H9 (cell line): ENCODE measurements around the gene SOX18. TPM values are rescaled to one million over a fixed set of nuclear protein-coding genes. Genes with fewer than 3 reads are reported as not detected.

Experiments used
- DNase-seq: peaks from one replicate; pipeline ENCODE4 v3.0.0-alpha.2; 2017
- H2AFZ ChIP-seq: one replicate; pipeline ENCODE4 v1.6.1; 2013; ENCODE audit warnings: mild to moderate bottlenecking, low read length, control low read depth, moderate library complexity
- H2AK5ac ChIP-seq: 2 replicates; pipeline ENCODE4 v1.6.1; 2013; ENCODE audit warnings: low read length, control low read depth, mixed read lengths; ENCODE audit not compliant: insufficient read length
- H2BK120ac ChIP-seq: one replicate; pipeline ENCODE4 v1.6.1; 2013; ENCODE audit warnings: low read depth, mild to moderate bottlenecking, low read length, control low read depth, inconsistent platforms; ENCODE audit not compliant: poor library complexity, severe bottlenecking
- H2BK12ac ChIP-seq: 2 replicates; pipeline ENCODE4 v1.6.1; 2013; ENCODE audit warnings: low read length, control low read depth, mixed read lengths, low read depth; ENCODE audit not compliant: insufficient read length
- H2BK15ac ChIP-seq: 2 replicates; pipeline ENCODE4 v1.6.1; 2013; ENCODE audit warnings: low read depth, low read length, control low read depth
- H2BK20ac ChIP-seq: one replicate; pipeline ENCODE4 v1.6.1; 2013; ENCODE audit warnings: low read depth, mild to moderate bottlenecking, low read length, control low read depth, inconsistent platforms; ENCODE audit not compliant: poor library complexity, severe bottlenecking
- H2BK5ac ChIP-seq: 2 replicates; pipeline ENCODE4 v1.6.1; 2013; ENCODE audit warnings: low read length, control low read depth, mixed read lengths; ENCODE audit not compliant: insufficient read length
- H3K14ac ChIP-seq: 2 replicates; pipeline ENCODE4 v1.6.1; 2013; ENCODE audit warnings: low read length, control low read depth; ENCODE audit not compliant: insufficient read depth
- H3K18ac ChIP-seq: 2 replicates; pipeline ENCODE4 v1.6.1; 2013; ENCODE audit warnings: low read depth, mild to moderate bottlenecking, mixed read lengths, low read length, control low read depth; ENCODE audit not compliant: insufficient read length
- H3K23ac ChIP-seq: 2 replicates; pipeline ENCODE4 v1.6.1; 2013; ENCODE audit warnings: low read length, control low read depth, mixed read lengths, low read depth; ENCODE audit not compliant: insufficient read length
- H3K23me2 ChIP-seq: 2 replicates; pipeline ENCODE4 v1.6.1; 2013; ENCODE audit warnings: low read depth, mild to moderate bottlenecking, mixed read lengths, low read length, control low read depth; ENCODE audit not compliant: insufficient read length, poor library complexity, severe bottlenecking
- H3K27ac ChIP-seq: 2 replicates; pipeline ENCODE4 v1.5.1; 2013; ENCODE audit warnings: low read length, control low read depth, mixed read lengths, low read depth; ENCODE audit not compliant: insufficient read length
- H3K27me3 ChIP-seq: 2 replicates; pipeline ENCODE4 v1.6.1; 2013; ENCODE audit warnings: low read length, control low read depth, inconsistent platforms; ENCODE audit not compliant: insufficient read depth
- H3K4ac ChIP-seq: 2 replicates; pipeline ENCODE4 v1.6.1; 2013; ENCODE audit warnings: low read depth, mild to moderate bottlenecking, control low read depth, inconsistent platforms, low read length, moderate library complexity
- H3K4me1 ChIP-seq: 2 replicates; pipeline ENCODE4 v1.6.1; 2013; ENCODE audit warnings: low read length, control low read depth, inconsistent platforms; ENCODE audit not compliant: insufficient read depth
- H3K4me2 ChIP-seq: 2 replicates; pipeline ENCODE4 v1.6.1; 2013; ENCODE audit warnings: low read length, control low read depth, mixed read lengths; ENCODE audit not compliant: insufficient read length, insufficient read depth
- H3K56ac ChIP-seq: 2 replicates; pipeline ENCODE4 v1.6.1; 2013; ENCODE audit warnings: low read depth, mild to moderate bottlenecking, mixed read lengths, low read length, control low read depth; ENCODE audit not compliant: insufficient read length
- H3K79me1 ChIP-seq: 2 replicates; pipeline ENCODE4 v1.6.1; 2013; ENCODE audit warnings: low read depth, mild to moderate bottlenecking, moderate library complexity, low read length, control low read depth, inconsistent platforms; ENCODE audit not compliant: insufficient read depth, poor library complexity, severe bottlenecking
- H3K79me2 ChIP-seq: 2 replicates; pipeline ENCODE4 v1.6.1; 2013; ENCODE audit warnings: low read length, control low read depth, inconsistent platforms; ENCODE audit not compliant: insufficient read depth
- H3K9ac ChIP-seq: 2 replicates; pipeline ENCODE4 v1.6.1; 2013; ENCODE audit warnings: low read length, control low read depth, mixed read lengths; ENCODE audit not compliant: insufficient read length; ENCODE audit errors: extremely low read depth
- H3K9me3 ChIP-seq: one replicate; pipeline ENCODE4 v1.6.1; 2013; ENCODE audit warnings: low read depth, low read length, inconsistent platforms; ENCODE audit not compliant: control insufficient read depth
- H3T11ph ChIP-seq: one replicate; pipeline ENCODE4 v1.6.1; 2013; ENCODE audit warnings: mild to moderate bottlenecking, low read length, control low read depth, inconsistent platforms
- H4K20me1 ChIP-seq: one replicate; pipeline ENCODE4 v1.6.1; 2013; ENCODE audit not compliant: control insufficient read depth, insufficient read length, insufficient read depth
- H4K5ac ChIP-seq: 2 replicates; pipeline ENCODE4 v1.6.1; 2013; ENCODE audit warnings: low read depth, mild to moderate bottlenecking, mixed read lengths, low read length, control low read depth; ENCODE audit not compliant: insufficient read length
- H4K8ac ChIP-seq: replicated peaks from 2 replicates; pipeline ENCODE4 v1.6.1; 2013; ENCODE audit warnings: low read length, control low read depth, mixed read lengths, low read depth; ENCODE audit not compliant: insufficient read length
- H4K91ac ChIP-seq: 2 replicates; pipeline ENCODE4 v1.6.1; 2013; ENCODE audit warnings: low read depth, mild to moderate bottlenecking, moderate library complexity, mixed read lengths, low read length, control low read depth; ENCODE audit not compliant: insufficient read length
- H3K27ac Mint-ChIP-seq, 3 experiments: 2 replicates in 2 of 3; 3 replicates in 1 of 3; pipeline ENCODE4 v1.8.0; 2020 to 2021; ENCODE audit warnings: mixed read lengths in 3 of 3, mild to moderate bottlenecking in 1 of 3, moderate library complexity in 1 of 3
- H3K27me3 Mint-ChIP-seq: 2 replicates; pipeline ENCODE4 v1.8.0; 2021; ENCODE audit warnings: low read depth, mild to moderate bottlenecking, moderate library complexity, mixed read lengths
- H3K36me3 Mint-ChIP-seq, 3 experiments: 2 replicates in 2 of 3; 3 replicates in 1 of 3; pipeline ENCODE4 v1.8.0; 2020 to 2021; ENCODE audit warnings: low read depth in 3 of 3, mixed read lengths in 3 of 3; ENCODE audit not compliant: insufficient read depth in 1 of 3
- H3K4me1 Mint-ChIP-seq, 2 experiments: 2 replicates each; pipeline ENCODE4 v1.8.0; 2020; ENCODE audit warnings: mixed read lengths in 2 of 2
- H3K4me3 Mint-ChIP-seq, 2 experiments: 2 replicates in 1 of 2; 3 replicates in 1 of 2; pipeline ENCODE4 v1.8.0; 2020 to 2021; ENCODE audit warnings: mild to moderate bottlenecking in 2 of 2, mixed read lengths in 2 of 2, moderate library complexity in 1 of 2
- H3K9me3 Mint-ChIP-seq, 2 experiments: 2 replicates in 1 of 2; 3 replicates in 1 of 2; pipeline ENCODE4 v1.8.0; 2020; ENCODE audit warnings: mild to moderate bottlenecking in 2 of 2, mixed read lengths in 2 of 2, moderate library complexity in 1 of 2
- CTCF ChIP-seq: fragments of 200-600 bp; sonication (generic); conservative IDR thresholded peaks from 3 replicates; pipeline ENCODE4 v1.8.0; 2021; ENCODE audit warnings: antibody characterized with exemption, mild to moderate bottlenecking
- WGBS: extraction: QIAGEN DNeasy Blood & Tissue Kit; methylation state at CpG from one replicate; pipeline ENCODE4 v1.1.7; 2013; ENCODE audit warnings: missing lambda C conversion rate, low lambda C conversion rate, mixed read lengths; ENCODE audit not compliant: insufficient read length; ENCODE audit errors: extremely low coverage; 5-methylcytosine and 5-hydroxymethylcytosine counted together
- total RNA-seq: library from RNA; stranded (reverse); gene quantifications from 2 replicates; pipeline ENCODE4 v1.2.1, GENCODE V29; 2021

SOX18 gene
- total RNA-seq, 1 experiment from 2014 or later: 2.0 TPM

GRCh38 chr20:64038224-64038564 lies 11.2 kb downstream of the SOX18 start:
- no peak overlapping the region for H3K4ac ChIP-seq
- H2BK12ac ChIP-seq: no peak overlapping the region
- peak; percentile 51 for DNase-seq
- H3K79me2 ChIP-seq: no peaks in the 10 kb centered on the region
- H3K23me2 ChIP-seq: peaks cover 14% of the 10 kb centered on the region
- H3K18ac ChIP-seq: no peak overlapping the region
- peaks cover 43% of the 10 kb centered on the region for H3K27me3 Mint-ChIP-seq
- no peak overlapping the region for H2BK15ac ChIP-seq
- H3K56ac ChIP-seq: no peak overlapping the region
- H3K4me2 ChIP-seq: peak overlapping the region; percentile 32
- H3T11ph ChIP-seq: no peak overlapping the region
- no peak overlapping the region for H4K91ac ChIP-seq
- no peak overlapping the region for H2AFZ ChIP-seq
- H3K4me1 Mint-ChIP-seq: peaks cover 25% of the 10 kb centered on the region in 2 experiments
- no peaks in the 10 kb centered on the region for H3K79me1 ChIP-seq
- TF ChIP-seq CTCF: no peak
- no peak overlapping the region for H4K8ac ChIP-seq
- H4K5ac ChIP-seq: no peak overlapping the region
- H2BK20ac ChIP-seq: no peak overlapping the region
- H2BK5ac ChIP-seq: no peak overlapping the region
- H3K4me3 Mint-ChIP-seq: peak overlapping the region; percentile 57 to 77
- H3K4me1 ChIP-seq: peaks cover 5% of the 10 kb centered on the region
- H2AK5ac ChIP-seq: no peak overlapping the region
- H3K27ac ChIP-seq: no peak overlapping the region
- no CpG with 5 or more reads among the region's 30 CpGs for WGBS
- no peaks in the 10 kb centered on the region for H4K20me1 ChIP-seq
- no peak overlapping the region for H3K9ac ChIP-seq
- no peak overlapping the region for H3K23ac ChIP-seq
- H3K27ac Mint-ChIP-seq: no peak overlapping the region
- H3K9me3 ChIP-seq: no peaks in the 10 kb centered on the region
- no peak overlapping the region for H2BK120ac ChIP-seq
- H3K36me3 Mint-ChIP-seq: peaks cover 0 to 16% (median 13%) of the 10 kb centered on the region in 3 experiments; a peak in 5 of 7 replicates
- H3K27me3 ChIP-seq: peaks cover 13% of the 10 kb centered on the region; the same call in 1 of the 2 replicates
- peaks cover 0 to 2% of the 10 kb centered on the region in 2 experiments; a peak in 1 of 5 replicates for H3K9me3 Mint-ChIP-seq
- H3K14ac ChIP-seq: no peak overlapping the region
